Eye (tissue), 1 donor: ENCODE results near the gene PCGF2.
A peak's percentile ranks its signal among the peaks of the same experiment; 100 is the strongest.

ENCODE experiments used
- DNase-seq: peaks from one replicate; pipeline ENCODE4 v3.0.0-alpha.2; 2015

PCGF2 gene

DNA sequence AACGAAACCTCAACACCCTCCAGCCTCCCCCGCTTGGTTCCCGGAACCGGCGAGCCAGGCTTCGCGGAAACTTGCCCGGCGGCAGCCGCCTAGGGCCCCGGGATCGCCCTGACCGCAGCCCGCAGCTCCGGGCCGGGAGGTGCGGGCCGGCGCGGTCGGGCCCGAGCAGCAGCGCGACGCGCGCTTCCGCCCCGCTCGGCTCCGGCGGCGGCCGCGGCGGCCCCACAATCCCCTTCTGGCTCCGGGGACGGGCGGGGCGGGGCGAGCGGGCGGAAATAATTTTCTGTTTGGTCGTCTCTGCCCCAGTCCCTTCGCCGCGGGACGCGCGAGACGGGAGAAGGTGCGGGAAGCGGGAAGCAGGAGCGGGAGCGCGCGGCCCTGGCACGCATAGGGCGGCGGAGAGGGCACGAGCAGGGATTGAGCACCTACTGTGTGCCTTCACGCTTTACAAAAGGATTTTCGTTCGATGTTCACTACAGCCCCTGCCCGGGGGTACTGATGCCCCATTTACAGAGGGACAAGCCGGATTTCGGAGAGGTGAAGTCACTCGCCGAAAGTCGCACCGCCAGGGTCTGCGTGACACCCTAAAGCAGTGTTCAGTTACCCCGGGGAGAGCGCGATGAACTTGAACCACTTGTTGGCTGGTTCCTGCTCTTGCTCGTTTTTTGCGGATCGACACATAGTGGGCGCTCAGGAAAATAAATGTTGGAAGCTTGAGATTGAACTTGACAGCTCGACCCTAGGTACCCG is 45.8 kb downstream of the PCGF2 start:
- DNase-seq = peak; percentile 93

DNA sequence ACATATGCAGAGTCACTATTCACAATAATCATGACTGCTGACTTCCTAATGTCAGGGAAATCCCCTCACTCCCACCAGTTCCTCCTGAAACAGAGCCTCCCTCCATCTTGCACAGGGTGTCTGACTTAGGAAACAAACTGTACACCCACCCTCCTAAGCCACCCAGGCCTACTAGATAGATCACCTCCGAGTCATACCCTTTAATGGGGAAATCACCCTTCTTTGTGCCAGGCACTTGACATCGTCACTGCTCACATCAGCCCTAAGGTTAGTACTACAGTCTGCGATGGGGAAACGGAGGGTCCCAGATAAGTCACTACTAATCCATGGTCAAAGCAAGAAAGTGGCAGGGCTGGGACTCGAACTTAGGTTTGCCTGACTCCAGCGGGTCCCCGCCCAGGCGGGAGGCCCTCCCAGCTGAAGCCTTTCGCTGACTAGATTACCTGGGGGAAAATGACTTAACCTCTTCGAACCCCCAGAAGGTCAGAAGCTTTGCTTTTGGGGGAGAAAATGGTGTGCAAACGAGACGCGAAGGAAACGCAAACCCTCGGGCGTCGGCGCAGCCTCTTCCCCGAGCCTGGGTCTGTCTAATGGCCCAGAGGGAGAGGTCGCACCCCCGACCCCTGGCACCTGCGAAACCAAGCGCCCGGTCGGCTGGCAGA is 46.5 kb downstream of the PCGF2 start:
- DNase-seq = no peak

DNA sequence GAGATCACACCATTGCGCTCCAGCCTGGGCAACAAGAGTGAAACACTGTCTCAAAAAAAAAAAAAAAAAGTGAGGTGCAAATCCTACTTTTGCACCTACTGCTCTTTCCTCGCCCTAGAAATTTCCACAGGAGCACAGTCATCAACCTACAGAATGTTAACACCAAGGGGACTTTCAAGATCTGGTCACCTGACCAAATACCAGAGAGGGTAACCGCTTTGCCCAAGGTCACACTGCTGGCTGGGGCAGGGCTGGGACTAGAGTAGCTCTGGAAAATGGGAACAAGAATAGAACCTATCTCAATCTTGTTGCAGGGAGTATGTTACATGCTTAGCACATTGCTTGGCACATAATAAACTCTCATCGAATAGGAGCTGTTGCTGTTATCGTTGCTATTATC is 49.4 kb downstream of the PCGF2 start:
- no peak for DNase-seq

DNA sequence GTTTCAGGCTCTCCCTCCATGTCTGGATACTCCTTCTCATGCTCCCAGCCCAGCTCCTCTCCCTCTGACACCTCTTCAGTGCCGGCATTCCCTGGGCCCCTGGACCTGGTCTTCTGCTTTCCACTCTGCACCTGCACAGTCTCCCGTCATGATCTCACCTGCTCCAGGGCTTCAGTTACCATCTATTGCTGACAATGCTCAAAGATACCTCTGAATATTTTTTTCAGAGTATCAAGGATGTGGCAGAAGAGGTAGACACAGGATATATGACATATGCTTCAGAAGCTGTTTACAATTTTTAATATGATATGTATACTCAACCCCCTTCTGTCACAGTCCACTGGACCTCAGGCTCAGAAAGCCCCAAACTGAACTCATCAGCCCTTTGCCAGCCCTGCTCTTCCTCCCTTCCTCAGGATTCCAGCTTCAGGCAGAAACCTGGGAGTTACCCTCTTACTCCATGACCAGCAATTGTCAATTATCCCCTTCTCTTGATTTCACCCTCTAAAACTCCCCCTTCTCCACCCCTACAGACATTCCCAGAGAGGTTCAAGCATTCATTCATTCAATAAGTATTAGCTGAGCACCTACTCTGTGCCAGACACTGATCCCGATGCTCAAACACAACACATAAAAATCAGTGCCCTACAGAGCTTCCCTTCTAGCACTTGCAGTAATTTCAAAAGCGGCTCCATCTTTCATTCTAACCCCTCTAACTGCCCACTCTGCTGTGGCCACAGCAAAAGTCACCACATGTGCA is 50.9 kb downstream of the PCGF2 start:
- no peak for DNase-seq

DNA sequence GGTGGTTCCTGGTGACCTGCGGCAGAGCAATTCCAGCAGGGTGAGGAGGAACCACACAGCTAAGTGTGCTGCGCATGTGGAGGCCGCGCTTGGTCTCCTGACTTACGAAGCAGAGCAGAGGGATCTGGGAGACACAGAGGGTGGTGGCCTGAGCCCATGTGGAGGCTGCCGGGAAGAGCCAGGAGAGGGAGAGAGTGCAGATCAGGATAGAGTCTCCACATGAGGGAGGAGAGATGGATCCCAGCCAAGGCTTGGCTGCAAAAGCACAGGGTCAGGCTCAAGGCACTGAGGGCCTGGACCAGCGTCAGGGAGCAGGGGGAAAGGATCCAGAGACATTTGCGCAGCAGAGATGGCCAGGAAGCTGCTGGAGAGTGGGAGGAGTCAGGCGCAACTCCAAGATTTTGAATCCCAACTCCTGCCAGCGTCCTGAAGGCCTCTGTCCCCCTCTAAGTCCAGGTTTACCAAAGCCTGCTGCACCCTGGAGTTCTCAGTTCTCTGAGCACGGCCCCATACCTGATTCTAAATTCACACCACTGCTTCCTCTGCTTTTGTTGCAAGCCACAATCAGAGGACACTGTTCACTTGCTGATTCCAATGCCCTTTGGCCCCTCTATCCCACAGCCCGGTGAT is 54.3 kb downstream of the PCGF2 start:
- no peak for DNase-seq

DNA sequence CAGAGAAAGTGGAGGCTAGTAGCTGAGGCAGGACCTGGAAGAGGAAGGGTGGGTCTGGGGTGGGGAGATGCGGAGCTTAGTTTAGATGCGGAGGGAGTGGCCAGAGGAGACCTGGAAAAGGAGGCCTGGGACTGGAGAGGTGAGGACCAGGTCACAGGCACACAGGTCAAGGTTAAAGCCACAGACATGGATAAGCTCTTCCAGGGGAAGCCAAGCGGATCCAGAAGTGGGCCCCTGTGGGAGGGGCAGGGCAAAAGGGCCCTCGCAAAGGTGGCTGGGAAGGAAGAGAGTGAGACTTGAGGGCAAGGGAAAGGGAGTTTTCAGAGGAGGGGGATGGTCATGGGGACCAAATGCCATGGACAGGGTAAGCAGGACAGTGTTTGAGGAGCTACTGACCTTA is 57.0 kb downstream of the PCGF2 start:
- no peak for DNase-seq

GRCh38 chr17:38690386-38690785 is 57.8 kb downstream of the PCGF2 start:
- DNase-seq = no peak

- no peak for DNase-seq
These were observed 60.9 kb downstream of the PCGF2 start for GRCh38 chr17:38687286-38687685.

GRCh38 chr17:38685491-38685890 is 62.6 kb downstream of the PCGF2 start:
- no peak for DNase-seq
